ENCODE data around the gene STK16. TPM values are rescaled to one million over a fixed set of nuclear protein-coding genes. Genes with fewer than 3 reads are reported as not detected.

STK16 gene
- total RNA-seq (2012; rRNA removed) (35.0 and 44.4 TPM in 2 replicates), polyA plus RNA-seq (2012; rRNA removed) (40.3 and 50.1 TPM in 2 replicates), Bru-seq, nascent RNA (percentile 56 among the genes with signal in this experiment), BruChase-seq, experiment 1, labeled RNA remaining after a 6-hour chase (percentile 49 among the genes with signal in this experiment), BruChase-seq, experiment 2, labeled RNA remaining after a 2-hour chase (percentile 50 among the genes with signal in this experiment)
- polyA plus RNA-seq (2012; cell fraction: cytosol; rRNA removed), result 45.9 and 72.9 TPM in 2 replicates
- 49.3 and 58.9 TPM in 2 replicates for polyA plus RNA-seq (2012; cell fraction: nucleus; rRNA removed; ENCODE audit: low replicate concordance)
- long read RNA-seq, partial matches to known transcripts, result 0 of 4 reads
- long read RNA-seq, other reads (novel, unspliced or antisense), result 3 of 4 reads

- in situ Hi-C loops (cut with MboI; ENCODE audit: low sequenced_read_pairs), result no loop called here
- ATAC-seq (ENCODE audit: low read depth), result peak; percentile 83
- no TSS peak for BruUV-seq (replicated peaks)
Observed at GRCh38 chr2:219245148-219245898, at the start of gene STK16, which contains the start of gene GLB1L. Gene STK16 (plus strand): TSS chr2:219245479. CDS start chr2:219246000, 521 bp downstream. Gene GLB1L (minus strand): TSS chr2:219245444. CDS start chr2:219243573, 1,871 bp downstream.

More at GRCh38 chr2:219245148-219245898, at the start of gene STK16, which contains the start of gene GLB1L:
- Histone ChIP-seq H3K18ac (ENCODE audit: low read depth, low read length) (peak within 1 kb of the TSS; percentile 81), H3K4ac (ENCODE audit: low read depth, low read length) (peak within 1 kb of the TSS; percentile 99), H3K27ac (ENCODE audit: insufficient read depth, low read length) (peak within 1 kb of the TSS; percentile 94), H2BK15ac (ENCODE audit: low read depth, low read length) (no peak within 1 kb of the TSS; the same call in 2 of the 3 replicates), H2BK20ac (ENCODE audit: low read depth, low read length) (no peak within 1 kb of the TSS), H3K23ac (ENCODE audit: low read depth, low read length) (peak within 1 kb of the TSS; percentile 97), H2BK120ac (ENCODE audit: low read depth, low read length) (peak within 1 kb of the TSS; percentile 38; the same call in 1 of the 2 replicates), H3K4me1 (ENCODE audit: control insufficient read depth, insufficient read depth, low read length) (peaks cover 23% of the 10 kb centered on the region), H4K5ac (ENCODE audit: low read depth, low read length) (peak within 1 kb of the TSS; percentile 97), H2AK9ac (replicated peaks; ENCODE audit: low read depth, low read length, poor library complexity) (peak within 1 kb of the TSS; percentile 99), H3K27me3 (ENCODE audit: control insufficient read depth, insufficient read depth, low read length) (no peaks in the 10 kb centered on the region), H2AK5ac (ENCODE audit: low read depth, low read length) (peak within 1 kb of the TSS; percentile 92), H3K14ac (replicated peaks; ENCODE audit: low read depth, low read length) (peak within 1 kb of the TSS; percentile 98), H3K36me3 (ENCODE audit: control insufficient read depth, insufficient read depth, low read length) (peaks cover 17% of the 10 kb centered on the region; the same call in 1 of the 2 replicates), H2AFZ (replicated peaks; ENCODE audit: low read length, poor library complexity) (peak within 1 kb of the TSS; percentile 100), H2BK5ac (ENCODE audit: low read depth, low read length, poor library complexity, severe bottlenecking) (peak within 1 kb of the TSS; percentile 96), H3K4me2 (ENCODE audit: low read depth, low read length) (peak within 1 kb of the TSS; percentile 98), H4K8ac (ENCODE audit: low read depth in 2 of 2, low read length in 2 of 2) (peak within 1 kb of the TSS; percentile 91 to 94), H3K9me1 (ENCODE audit: insufficient read depth, low read length) (peaks cover 37% of the 10 kb centered on the region), H4K20me1 (ENCODE audit: insufficient read depth, low read length) (0 out of 2 replicates have a peak, but pooled peaks cover 8% of the 10 kb centered on the region), H4K91ac (ENCODE audit: insufficient read depth, low read depth, low read length) (peak within 1 kb of the TSS; percentile 97), H3K56ac (ENCODE audit: extremely low read depth, insufficient read depth, low read length) (peak within 1 kb of the TSS; percentile 84), H3K9ac (ENCODE audit: low read depth, low read length) (peak within 1 kb of the TSS; percentile 95), H3K79me1 (ENCODE audit: low read depth in 1 of 2, low read length in 2 of 2) (peaks cover 23 to 48% of the 10 kb centered on the region in 2 experiments), H3K4me3 (ENCODE audit: insufficient read depth, low read depth, low read length) (peak within 1 kb of the TSS; percentile 89), H3K9me3 (ENCODE audit: control insufficient read depth, insufficient read depth, low read length) (no peaks in the 10 kb centered on the region)
- ChIA-PET CTCF (interaction anchor here (1.0 to 3.0 kb wide), 2 partner anchors 11 to 50 kb away, joined by 3 to 14 read pairs; no protein-coding TSS in a partner anchor), POLR2A (ENCODE audit: unreplicated experiment) (interaction anchor here (0.5 to 0.8 kb wide), 2 partner anchors 12 to 16 kb away, joined by 5 to 6 read pairs; no protein-coding TSS in a partner anchor)
- intact Hi-C loops (cut with micrococcal nuclease), result no loop called here
- TF ChIP-seq CHD1 (IDR thresholded peaks at IDR 0.05; ENCODE audit: low read depth, low read length), result no peak
- TF ChIP-seq, protein P1, sequence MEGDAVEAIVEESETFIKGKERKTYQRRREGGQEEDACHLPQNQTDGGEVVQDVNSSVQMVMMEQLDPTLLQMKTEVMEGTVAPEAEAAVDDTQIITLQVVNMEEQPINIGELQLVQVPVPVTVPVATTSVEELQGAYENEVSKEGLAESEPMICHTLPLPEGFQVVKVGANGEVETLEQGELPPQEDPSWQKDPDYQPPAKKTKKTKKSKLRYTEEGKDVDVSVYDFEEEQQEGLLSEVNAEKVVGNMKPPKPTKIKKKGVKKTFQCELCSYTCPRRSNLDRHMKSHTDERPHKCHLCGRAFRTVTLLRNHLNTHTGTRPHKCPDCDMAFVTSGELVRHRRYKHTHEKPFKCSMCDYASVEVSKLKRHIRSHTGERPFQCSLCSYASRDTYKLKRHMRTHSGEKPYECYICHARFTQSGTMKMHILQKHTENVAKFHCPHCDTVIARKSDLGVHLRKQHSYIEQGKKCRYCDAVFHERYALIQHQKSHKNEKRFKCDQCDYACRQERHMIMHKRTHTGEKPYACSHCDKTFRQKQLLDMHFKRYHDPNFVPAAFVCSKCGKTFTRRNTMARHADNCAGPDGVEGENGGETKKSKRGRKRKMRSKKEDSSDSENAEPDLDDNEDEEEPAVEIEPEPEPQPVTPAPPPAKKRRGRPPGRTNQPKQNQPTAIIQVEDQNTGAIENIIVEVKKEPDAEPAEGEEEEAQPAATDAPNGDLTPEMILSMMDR (conservative IDR thresholded peaks at IDR 0.05; ENCODE audit: low read depth, low read length), result peak; percentile 9; the same call in 1 of the 2 replicates
- peak; percentile 58; the same call in 1 of the 2 replicates for TF ChIP-seq MXI1 (IDR thresholded peaks at IDR 0.05; ENCODE audit: borderline replicate concordance, low read depth, low read length)
- 0 out of 2 replicates have a peak, but pooled peaks have one; percentile 28 for TF ChIP-seq MAFK (IDR thresholded peaks at IDR 0.05; ENCODE audit: low read depth, low read length)
- peak; percentile 22; the same call in 1 of the 2 replicates for TF ChIP-seq MAZ (IDR thresholded peaks at IDR 0.05; ENCODE audit: borderline replicate concordance, low read depth, low read length)
- TF ChIP-seq, protein P2, sequence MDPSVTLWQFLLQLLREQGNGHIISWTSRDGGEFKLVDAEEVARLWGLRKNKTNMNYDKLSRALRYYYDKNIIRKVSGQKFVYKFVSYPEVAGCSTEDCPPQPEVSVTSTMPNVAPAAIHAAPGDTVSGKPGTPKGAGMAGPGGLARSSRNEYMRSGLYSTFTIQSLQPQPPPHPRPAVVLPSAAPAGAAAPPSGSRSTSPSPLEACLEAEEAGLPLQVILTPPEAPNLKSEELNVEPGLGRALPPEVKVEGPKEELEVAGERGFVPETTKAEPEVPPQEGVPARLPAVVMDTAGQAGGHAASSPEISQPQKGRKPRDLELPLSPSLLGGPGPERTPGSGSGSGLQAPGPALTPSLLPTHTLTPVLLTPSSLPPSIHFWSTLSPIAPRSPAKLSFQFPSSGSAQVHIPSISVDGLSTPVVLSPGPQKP (IDR thresholded peaks at IDR 0.05; ENCODE audit: borderline replicate concordance, low read depth, low read length), result 0 out of 2 replicates have a peak, but pooled peaks have one; percentile 66
- no peak for TF ChIP-seq FOS (IDR thresholded peaks at IDR 0.05; ENCODE audit: low read depth, low read length)
- TF ChIP-seq POLR2A (IDR thresholded peaks at IDR 0.05; ENCODE audit: low read depth, low read length), result peak; percentile 95
- dilution Hi-C loops (cut with HindIII; ENCODE audit: low sequenced_read_pairs, unreplicated experiment), result no loop called here
- DNase-seq, result peak; percentile 92
- 1% methylated on average over 23 of the region's 46 CpGs; no CpG with 5 or more reads in 1 of the 2 experiments for WGBS, 2 experiments (ENCODE audit: extremely low coverage in 2 of 2, insufficient read length in 1 of 2)

Data from IMR-90 (cell line).